Astrocyte (in vitro differentiated cells and primary cell): ENCODE results near the gene CALB2. TPM values are rescaled to one million over a fixed set of nuclear protein-coding genes. Genes with fewer than 3 reads are reported as not detected.

Source experiments
- DNase-seq: peaks from one replicate; pipeline ENCODE4 v3.0.0-alpha.2; 2010; ENCODE audit warnings: low read depth
- FAIRE-seq: peaks from 2 replicates; lab custom pipeline; 2011; peaks lifted over from hg19 to GRCh38; lab: Jason Lieb, UNC
- H2AFZ ChIP-seq: 2 replicates; pipeline ENCODE4 v1.6.0; 2012; ENCODE audit warnings: low read depth, low read length, inconsistent platforms
- H3K27ac ChIP-seq: 2 replicates; pipeline ENCODE4 v1.5.1; 2011; ENCODE audit warnings: low read depth, low read length, inconsistent platforms
- H3K27me3 ChIP-seq: 2 replicates; pipeline ENCODE4 v1.6.0; 2011; ENCODE audit warnings: low read length, inconsistent platforms; ENCODE audit not compliant: insufficient read depth
- H3K36me3 ChIP-seq: 2 replicates; pipeline ENCODE4 v1.5.1; 2011; ENCODE audit warnings: low read length, inconsistent platforms; ENCODE audit not compliant: insufficient read depth
- H3K4me1 ChIP-seq: 2 replicates; pipeline ENCODE4 v1.5.1; 2011; ENCODE audit warnings: low read length, inconsistent platforms; ENCODE audit not compliant: insufficient read depth
- H3K4me2 ChIP-seq: 2 replicates; pipeline ENCODE4 v1.6.0; 2012; ENCODE audit warnings: low read length, inconsistent platforms
- H3K4me3 ChIP-seq: 2 replicates; pipeline ENCODE4 v1.5.1; 2011; ENCODE audit warnings: low read depth, mild to moderate bottlenecking, low read length, inconsistent platforms; ENCODE audit not compliant: insufficient read depth
- H3K79me2 ChIP-seq: 2 replicates; pipeline ENCODE4 v1.6.0; 2012; ENCODE audit warnings: mild to moderate bottlenecking, low read length, inconsistent platforms; ENCODE audit not compliant: insufficient read depth
- H3K9ac ChIP-seq: 2 replicates; pipeline ENCODE4 v1.6.0; 2012; ENCODE audit warnings: mild to moderate bottlenecking, low read length, inconsistent platforms
- H3K9me3 ChIP-seq: 2 replicates; pipeline ENCODE4 v1.5.1; 2012; ENCODE audit warnings: low read depth, mild to moderate bottlenecking, low read length, inconsistent platforms; ENCODE audit not compliant: insufficient read depth
- H4K20me1 ChIP-seq: 2 replicates; pipeline ENCODE4 v1.6.0; 2012; ENCODE audit warnings: low read length, inconsistent platforms; ENCODE audit not compliant: insufficient read depth
- H3K27ac Mint-ChIP-seq: one replicate; pipeline ENCODE4 v1.8.0; 2021; ENCODE audit warnings: mild to moderate bottlenecking, mixed read lengths; ENCODE audit not compliant: unreplicated experiment
- H3K27me3 Mint-ChIP-seq: one replicate; pipeline ENCODE4 v1.8.0; 2021; ENCODE audit warnings: low read depth, mixed read lengths; ENCODE audit not compliant: unreplicated experiment
- H3K36me3 Mint-ChIP-seq: one replicate; pipeline ENCODE4 v1.8.0; 2021; ENCODE audit warnings: low read depth, mixed read lengths; ENCODE audit not compliant: unreplicated experiment
- H3K4me1 Mint-ChIP-seq: one replicate; pipeline ENCODE4 v1.8.0; 2021; ENCODE audit warnings: low read depth, mixed read lengths; ENCODE audit not compliant: unreplicated experiment
- H3K4me3 Mint-ChIP-seq: one replicate; pipeline ENCODE4 v1.8.0; 2021; ENCODE audit warnings: mild to moderate bottlenecking, moderate library complexity, mixed read lengths; ENCODE audit not compliant: unreplicated experiment
- H3K9me3 Mint-ChIP-seq: one replicate; pipeline ENCODE4 v1.8.0; 2021; ENCODE audit warnings: mild to moderate bottlenecking, mixed read lengths; ENCODE audit not compliant: unreplicated experiment
- EZH2 ChIP-seq: IDR thresholded peaks from 2 replicates; pipeline ENCODE4 v1.6.1; 2012; ENCODE audit warnings: mild to moderate bottlenecking, low read length, inconsistent platforms; ENCODE audit not compliant: insufficient read depth
- total RNA-seq: library from RNA; stranded (reverse); gene quantifications from 2 replicates; pipeline ENCODE4 v1.2.1, GENCODE V29; 2021
- TF ChIP-seq, protein P1 (sequence below): IDR thresholded peaks from 2 replicates; pipeline ENCODE4 v1.5.1; 2011; ENCODE audit warnings: low read depth, mild to moderate bottlenecking, inconsistent platforms, low read length, moderate library complexity; ENCODE audit not compliant: insufficient read depth

Gene CALB2
- total RNA-seq, 1 donor from 2014 or later, result 4.2 TPM

DNA sequence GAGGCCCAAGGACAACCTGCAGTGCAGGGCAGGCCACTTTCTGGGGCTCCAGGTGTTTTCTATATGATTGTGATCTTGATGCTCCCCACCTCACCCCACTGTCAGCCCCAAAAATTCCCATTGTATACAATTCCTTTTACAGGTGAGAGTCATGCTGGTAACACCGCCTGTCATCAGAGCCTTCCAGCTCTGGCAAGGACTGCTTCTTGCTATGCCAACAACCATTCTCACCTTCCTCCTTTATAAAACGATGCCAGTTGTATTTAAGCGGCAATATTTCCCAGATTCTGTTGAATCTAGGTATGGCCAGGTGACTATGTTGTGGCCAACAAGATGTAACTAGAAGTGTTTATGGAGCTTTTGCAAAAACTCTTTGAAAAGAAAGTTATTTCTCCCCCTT is 30.4 kb upstream of the CALB2 start:
- Mint-ChIP-seq H3K4me3 (no peak overlapping the region), H3K27ac (no peak overlapping the region), H3K27me3 (peaks cover 9% of the 10 kb centered on the region), H3K4me1 (no peaks in the 10 kb centered on the region), H3K9me3 (no peaks in the 10 kb centered on the region), H3K36me3 (no peaks in the 10 kb centered on the region)
- H2AFZ ChIP-seq, result no peak overlapping the region
- H3K36me3 ChIP-seq, result no peaks in the 10 kb centered on the region
- FAIRE-seq, result no peak
- no peak for TF ChIP-seq EZH2
- TF ChIP-seq, protein P1, sequence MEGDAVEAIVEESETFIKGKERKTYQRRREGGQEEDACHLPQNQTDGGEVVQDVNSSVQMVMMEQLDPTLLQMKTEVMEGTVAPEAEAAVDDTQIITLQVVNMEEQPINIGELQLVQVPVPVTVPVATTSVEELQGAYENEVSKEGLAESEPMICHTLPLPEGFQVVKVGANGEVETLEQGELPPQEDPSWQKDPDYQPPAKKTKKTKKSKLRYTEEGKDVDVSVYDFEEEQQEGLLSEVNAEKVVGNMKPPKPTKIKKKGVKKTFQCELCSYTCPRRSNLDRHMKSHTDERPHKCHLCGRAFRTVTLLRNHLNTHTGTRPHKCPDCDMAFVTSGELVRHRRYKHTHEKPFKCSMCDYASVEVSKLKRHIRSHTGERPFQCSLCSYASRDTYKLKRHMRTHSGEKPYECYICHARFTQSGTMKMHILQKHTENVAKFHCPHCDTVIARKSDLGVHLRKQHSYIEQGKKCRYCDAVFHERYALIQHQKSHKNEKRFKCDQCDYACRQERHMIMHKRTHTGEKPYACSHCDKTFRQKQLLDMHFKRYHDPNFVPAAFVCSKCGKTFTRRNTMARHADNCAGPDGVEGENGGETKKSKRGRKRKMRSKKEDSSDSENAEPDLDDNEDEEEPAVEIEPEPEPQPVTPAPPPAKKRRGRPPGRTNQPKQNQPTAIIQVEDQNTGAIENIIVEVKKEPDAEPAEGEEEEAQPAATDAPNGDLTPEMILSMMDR, result no peak
- no peak overlapping the region for H3K27ac ChIP-seq
- no peak overlapping the region for H3K4me3 ChIP-seq
- no peaks in the 10 kb centered on the region for H3K4me1 ChIP-seq
- no peaks in the 10 kb centered on the region for H4K20me1 ChIP-seq
- H3K27me3 ChIP-seq, result no peaks in the 10 kb centered on the region
- no peaks in the 10 kb centered on the region for H3K9me3 ChIP-seq
- H3K4me2 ChIP-seq, result no peak overlapping the region
- H3K9ac ChIP-seq, result no peak overlapping the region
- no peak for DNase-seq
- H3K79me2 ChIP-seq, result no peaks in the 10 kb centered on the region

GRCh38 chr16:71337631-71338030 is 20.9 kb upstream of the CALB2 start:
- no peaks in the 10 kb centered on the region for H3K27me3 ChIP-seq
- Mint-ChIP-seq H3K4me1 (no peaks in the 10 kb centered on the region), H3K27me3 (peaks cover 12% of the 10 kb centered on the region), H3K9me3 (no peaks in the 10 kb centered on the region), H3K36me3 (peaks cover 1% of the 10 kb centered on the region), H3K27ac (no peak overlapping the region), H3K4me3 (no peak overlapping the region)
- H3K9me3 ChIP-seq, result no peaks in the 10 kb centered on the region
- H3K4me2 ChIP-seq, result no peak overlapping the region
- no peaks in the 10 kb centered on the region for H3K79me2 ChIP-seq
- FAIRE-seq, result no peak
- TF ChIP-seq EZH2, result no peak
- TF ChIP-seq, protein P1, result no peak
- H3K27ac ChIP-seq, result no peak overlapping the region
- DNase-seq, result no peak
- H3K4me1 ChIP-seq, result no peaks in the 10 kb centered on the region
- no peaks in the 10 kb centered on the region for H4K20me1 ChIP-seq
- H2AFZ ChIP-seq, result no peak overlapping the region
- H3K4me3 ChIP-seq, result no peak overlapping the region
- no peaks in the 10 kb centered on the region for H3K36me3 ChIP-seq
- no peak overlapping the region for H3K9ac ChIP-seq

GRCh38 chr16:71338193-71338592 is 20.3 kb upstream of the CALB2 start:
- Mint-ChIP-seq H3K27me3 (peaks cover 12% of the 10 kb centered on the region), H3K36me3 (peaks cover 1% of the 10 kb centered on the region), H3K9me3 (no peaks in the 10 kb centered on the region), H3K4me1 (no peaks in the 10 kb centered on the region), H3K4me3 (no peak overlapping the region), H3K27ac (no peak overlapping the region)
- no peak overlapping the region for H2AFZ ChIP-seq
- no peak overlapping the region for H3K9ac ChIP-seq
- no peak overlapping the region for H3K4me2 ChIP-seq
- H3K4me1 ChIP-seq, result no peaks in the 10 kb centered on the region
- no peak overlapping the region for H3K27ac ChIP-seq
- H4K20me1 ChIP-seq, result no peaks in the 10 kb centered on the region
- no peak for FAIRE-seq
- no peak overlapping the region for H3K4me3 ChIP-seq
- H3K36me3 ChIP-seq, result no peaks in the 10 kb centered on the region
- H3K9me3 ChIP-seq, result no peaks in the 10 kb centered on the region
- TF ChIP-seq, protein P1, result no peak
- no peak for TF ChIP-seq EZH2
- H3K79me2 ChIP-seq, result no peaks in the 10 kb centered on the region
- no peak for DNase-seq
- H3K27me3 ChIP-seq, result no peaks in the 10 kb centered on the region
